Uterus (tissue), 2 donors: ENCODE measurements around the gene ABCF2.

Source experiments
- CTCF ChIP-seq, 4 experiments: fragments of 200-600 bp in 2 of 4; fragments of 450-650 bp in 2 of 4; sonication (generic) in 2 of 4; IDR thresholded peaks; one replicate each; pipeline ENCODE4 v1.5.1; 2016 to 2019; ENCODE audit warnings: antibody characterized with exemption in 4 of 4, mild to moderate bottlenecking in 2 of 4, moderate library complexity in 1 of 4
- POLR2A ChIP-seq, 2 donors: fragments of 450-650 bp; IDR thresholded peaks; one replicate each; pipeline ENCODE4 v1.6.1; 2016; ENCODE audit warnings: antibody characterized with exemption in 2 of 2, mild to moderate bottlenecking in 1 of 2, moderate library complexity in 1 of 2

DNA sequence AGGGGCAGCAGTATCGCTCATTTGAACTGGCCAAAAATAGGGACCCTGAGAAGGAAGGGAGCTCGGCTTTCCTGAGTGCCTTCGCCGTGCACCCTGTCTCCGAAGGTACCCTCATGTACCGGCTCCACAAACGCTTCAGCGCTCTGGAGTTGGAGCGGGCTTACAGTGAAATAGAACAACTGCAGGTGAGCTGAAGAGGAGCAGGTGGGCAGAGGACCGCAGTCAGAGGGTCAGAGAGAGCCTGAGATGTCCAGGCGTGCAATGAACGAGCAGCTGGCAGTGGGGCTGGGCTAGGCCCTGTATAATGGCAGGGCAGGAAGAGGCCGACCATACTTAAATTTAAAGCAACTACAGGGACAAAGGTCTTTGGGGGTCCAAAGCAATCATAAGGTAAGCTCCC, 9.4 kb upstream of the ABCF2 start:
- no peak for TF ChIP-seq CTCF (IDR thresholded peaks at IDR 0.05)
- no peak for TF ChIP-seq POLR2A (IDR thresholded peaks at IDR 0.05)
